RWPE2 (cell line): ENCODE measurements around the gene NCOA3.

ENCODE experiments used
- ATAC-seq: fragments of 200-7000 bp; cut with Tn5 transposase; 3 replicates; pipeline ENCODE4 v1.9.1; 2021; ENCODE audit warnings: low read depth
- DNase-seq: peaks from one replicate; pipeline ENCODE4 v3.0.0-alpha.2; 2020; ENCODE audit warnings: low spot score
- H3K27ac ChIP-seq: fragments of 450-650 bp; 2 replicates; pipeline ENCODE4 v1.5.1; 2017; ENCODE audit warnings: mild to moderate bottlenecking; ENCODE audit not compliant: poor library complexity, severe bottlenecking
- H3K27me3 ChIP-seq: fragments of 250-450 bp; sonication (Bioruptor Pico); 2 replicates; pipeline ENCODE4 v1.5.1; 2021; ENCODE audit warnings: mild to moderate bottlenecking, moderate library complexity; ENCODE audit not compliant: insufficient read depth, poor library complexity, severe bottlenecking
- H3K36me3 ChIP-seq: fragments of 250-450 bp; sonication (Bioruptor Pico); 2 replicates; pipeline ENCODE4 v1.5.1; 2020; ENCODE audit warnings: low read depth, mild to moderate bottlenecking, moderate library complexity
- H3K4me1 ChIP-seq: fragments of 250-450 bp; sonication (Bioruptor Pico); 2 replicates; pipeline ENCODE4 v1.5.1; 2021; ENCODE audit warnings: mild to moderate bottlenecking, moderate library complexity; ENCODE audit not compliant: insufficient read depth, poor library complexity, severe bottlenecking
- H3K4me3 ChIP-seq: fragments of 250-450 bp; sonication (Bioruptor Pico); 2 replicates; pipeline ENCODE4 v1.5.1; 2021; ENCODE audit warnings: mild to moderate bottlenecking, moderate library complexity; ENCODE audit not compliant: severe bottlenecking
- H3K9me3 ChIP-seq: fragments of 250-450 bp; sonication (Bioruptor Pico); 2 replicates; pipeline ENCODE4 v1.5.1; 2021; ENCODE audit warnings: mild to moderate bottlenecking, moderate library complexity; ENCODE audit not compliant: severe bottlenecking
- CTCF ChIP-seq: fragments of 450-650 bp; IDR thresholded peaks from one replicate; pipeline ENCODE4 v1.5.1; 2017; ENCODE audit warnings: mild to moderate bottlenecking, moderate library complexity; ENCODE audit not compliant: poor library complexity, severe bottlenecking

Gene NCOA3

DNA sequence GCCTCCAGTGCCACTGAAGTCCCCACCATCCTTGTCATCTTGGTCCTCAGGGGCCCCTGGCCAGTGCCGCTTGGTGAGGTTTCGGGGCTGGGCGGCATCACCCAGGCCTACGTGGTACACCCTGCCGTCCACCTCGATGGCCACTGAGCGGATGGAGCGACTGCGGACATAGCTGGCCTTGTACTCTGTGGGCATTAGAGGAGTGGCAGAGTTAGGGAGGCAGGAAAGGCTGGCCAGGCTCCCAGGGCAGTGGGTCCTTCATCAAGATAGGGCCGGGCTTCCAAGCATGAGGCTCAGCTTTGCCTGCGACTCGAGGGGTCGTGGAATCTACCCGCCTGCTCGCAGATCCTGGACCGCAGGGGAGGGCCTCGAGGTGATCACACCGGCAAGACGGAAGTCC, 164.6 kb downstream of the NCOA3 start:
- ATAC-seq (no peak), DNase-seq (peak; percentile 82)
- Histone ChIP-seq H3K27me3 (no peaks in the 10 kb centered on the region), H3K4me1 (peaks cover 17% of the 10 kb centered on the region), H3K36me3 (peaks cover 65% of the 10 kb centered on the region), H3K4me3 (no peak overlapping the region), H3K27ac (peak overlapping the region; percentile 61), H3K9me3 (no peaks in the 10 kb centered on the region)
- TF ChIP-seq CTCF = no peak

- H3K36me3 ChIP-seq = peaks cover 65% of the 10 kb centered on the region
- DNase-seq (peak; percentile 77), ATAC-seq (no peak)
- no peak overlapping the region for H3K4me3 ChIP-seq
- H3K9me3 ChIP-seq = no peaks in the 10 kb centered on the region
- TF ChIP-seq CTCF = no peak
- H3K27ac ChIP-seq = no peak overlapping the region
- peaks cover 17% of the 10 kb centered on the region for H3K4me1 ChIP-seq
- no peaks in the 10 kb centered on the region for H3K27me3 ChIP-seq
These were observed 165.4 kb downstream of the NCOA3 start for GRCh38 chr20:47667086-47667485.

- TF ChIP-seq CTCF = no peak
- ATAC-seq (no peak), DNase-seq (peak; percentile 72)
These were observed 166.0 kb downstream of the NCOA3 start for GRCh38 chr20:47667531-47668312.

GRCh38 chr20:47668313-47669151, 166.8 kb downstream of the NCOA3 start:
- Histone ChIP-seq H3K9me3 (no peaks in the 10 kb centered on the region), H3K27me3 (no peaks in the 10 kb centered on the region), H3K4me1 (peaks cover 17% of the 10 kb centered on the region), H3K36me3 (peaks cover 65% of the 10 kb centered on the region), H3K27ac (no peak overlapping the region), H3K4me3 (no peak overlapping the region)
- ATAC-seq (no peak), DNase-seq (peak; percentile 85)
- TF ChIP-seq CTCF = no peak

More at GRCh38 chr20:47667531-47668312, 166.0 kb downstream of the NCOA3 start:
- Histone ChIP-seq H3K4me1 (peaks cover 17% of the 10 kb centered on the region), H3K4me3 (no peak overlapping the region), H3K36me3 (peaks cover 65% of the 10 kb centered on the region), H3K9me3 (no peaks in the 10 kb centered on the region), H3K27ac (no peak overlapping the region), H3K27me3 (no peaks in the 10 kb centered on the region)
